HCT116 (cell line): ENCODE results near the gene RAB36. TPM values are rescaled to one million over a fixed set of nuclear protein-coding genes. Genes with fewer than 3 reads are reported as not detected.

Experiments
- ATAC-seq: fragments of 200-7000 bp; cut with Tn5 transposase; 2 replicates; pipeline ENCODE4 v1.9.1; 2020; ENCODE audit warnings: mild to moderate bottlenecking, moderate library complexity
- BruUV-seq: library from RNA; stranded (reverse); fragments of 400-500 nt; replicated peaks from 2 replicates; lab custom pipeline; 2021; lab: Mats Ljungman, UMichigan
- CTCF ChIA-PET: fragments of 300-600 bp; sonication (Branson Sonifier 250); formaldehyde crosslinking; loops from one replicate; lab custom pipeline; 2021; ENCODE audit warnings: antibody characterized with exemption; lab: Charles Lee
- POLR2A ChIA-PET: fragments of 300-600, 350-600 bp; sonication (Branson Sonifier 250); formaldehyde crosslinking; loops from one replicate; lab custom pipeline; 2021; ENCODE audit warnings: antibody characterized with exemption; lab: Charles Lee
- RAD21 ChIA-PET, 2 experiments: fragments of 300-600 bp; sonication (Branson Sonifier 250); formaldehyde crosslinking; loops; one replicate each; lab custom pipeline; 2023; ENCODE audit warnings: low total read pairs in 2 of 2; ENCODE audit not compliant: uncharacterized antibody in 2 of 2, unreplicated experiment in 2 of 2, low non-redundant PET in 1 of 2; lab: Charles Lee
- DNase-seq: peaks from one replicate; pipeline ENCODE4 v3.0.0-alpha.2; 2010; ENCODE audit warnings: low read depth, low spot score
- H2AFZ ChIP-seq: fragments of 200-600 bp; shearing (Covaris generic), sonication (generic); 2 replicates; pipeline ENCODE4 v1.6.1; 2017; ENCODE audit warnings: low read depth, mixed run types, mixed read lengths, antibody characterized with exemption, low read length; ENCODE audit not compliant: poor library complexity, severe bottlenecking
- H3K27ac ChIP-seq: 2 replicates; pipeline ENCODE4 v1.5.1; 2012; ENCODE audit warnings: low read depth, low read length
- H3K27me3 ChIP-seq: fragments of 200-600 bp; sonication (generic); 2 replicates; pipeline ENCODE4 v1.6.1; 2016; ENCODE audit warnings: mixed run types, low read length, mixed read lengths; ENCODE audit not compliant: insufficient read depth
- H3K36me3 ChIP-seq, 2 experiments: fragments of 200-500 bp in 1 of 2; fragments of 200-600 bp in 1 of 2; sonication (Bioruptor generic) in 1 of 2; sonication (generic) in 1 of 2; 2 replicates each; pipeline versions ENCODE4 v1.5.1 to v1.6.1; 2014 to 2016; ENCODE audit warnings: low read length in 2 of 2, inconsistent platforms in 1 of 2, mixed read lengths in 1 of 2, mixed run types in 1 of 2; ENCODE audit not compliant: insufficient read depth in 2 of 2, control insufficient read depth in 1 of 2
- H3K4me1 ChIP-seq, 2 experiments: fragments of 200-600 bp in 1 of 2; sonication (generic) in 1 of 2; 2 replicates each; pipeline versions ENCODE4 v1.5.1 to v1.6.1; 2012 to 2017; ENCODE audit warnings: low read length in 2 of 2, inconsistent platforms in 1 of 2, mild to moderate bottlenecking in 1 of 2, mixed read lengths in 1 of 2, mixed run types in 1 of 2, moderate library complexity in 1 of 2; ENCODE audit not compliant: insufficient read depth in 2 of 2, control insufficient read depth in 1 of 2
- H3K4me2 ChIP-seq: fragments of 200-600 bp; sonication (generic); 2 replicates; pipeline ENCODE4 v1.6.1; 2017; ENCODE audit warnings: mixed run types, low read length, mixed read lengths
- H3K4me3 ChIP-seq, 2 experiments: fragments of 200-600 bp in 1 of 2; sonication (generic) in 1 of 2; replicated peaks in 1 of 2; 2 replicates each; pipeline ENCODE4 v1.5.1; 2011 to 2016; ENCODE audit warnings: low read length in 2 of 2, control low read depth in 1 of 2, low read depth in 1 of 2, mild to moderate bottlenecking in 1 of 2, mixed read lengths in 1 of 2, mixed run types in 1 of 2
- H3K79me2 ChIP-seq: fragments of 200-600 bp; sonication (generic); 2 replicates; pipeline ENCODE4 v1.6.1; 2017; ENCODE audit warnings: mild to moderate bottlenecking, mixed run types, low read length, moderate library complexity, mixed read lengths; ENCODE audit not compliant: insufficient read depth
- H3K9ac ChIP-seq: fragments of 200-600 bp; sonication (generic); 2 replicates; pipeline ENCODE4 v1.6.1; 2016; ENCODE audit warnings: low read length, mixed read lengths
- H3K9me2 ChIP-seq: fragments of 200-600 bp; sonication (generic), shearing (Covaris generic); 2 replicates; pipeline ENCODE4 v1.6.1; 2017; ENCODE audit warnings: mixed run types, mild to moderate bottlenecking, moderate library complexity; ENCODE audit not compliant: insufficient read depth
- H3K9me3 ChIP-seq, 2 experiments: fragments of 200-500 bp in 1 of 2; fragments of 200-600 bp in 1 of 2; sonication (Bioruptor generic) in 1 of 2; sonication (generic) in 1 of 2; 2 replicates each; pipeline ENCODE4 v1.6.1; 2014 to 2017; ENCODE audit warnings: low read length in 2 of 2, mixed read lengths in 2 of 2, inconsistent platforms in 1 of 2, low read depth in 1 of 2, mild to moderate bottlenecking in 1 of 2, mixed run types in 1 of 2, moderate library complexity in 1 of 2; ENCODE audit not compliant: control insufficient read depth in 1 of 2, insufficient read depth in 1 of 2
- H4K20me1 ChIP-seq: fragments of 200-600 bp; sonication (generic), shearing (Covaris generic); 2 replicates; pipeline ENCODE4 v1.6.1; 2017; ENCODE audit warnings: mixed run types, mild to moderate bottlenecking, moderate library complexity; ENCODE audit not compliant: insufficient read depth
- CBX3 ChIP-seq: IDR thresholded peaks from 2 replicates; pipeline ENCODE4 v1.6.1; 2012; ENCODE audit warnings: low read depth
- CEBPB ChIP-seq: IDR thresholded peaks from 2 replicates; pipeline ENCODE4 v1.6.1; 2012; ENCODE audit warnings: low read depth
- EGR1 ChIP-seq: IDR thresholded peaks from 2 replicates; pipeline ENCODE4 v1.6.1; 2012; ENCODE audit warnings: low read depth
- ELF1 ChIP-seq: IDR thresholded peaks from 2 replicates; pipeline ENCODE4 v1.6.1; 2012; ENCODE audit warnings: low read depth, borderline replicate concordance
- EZH2 ChIP-seq: fragments of 200-600 bp; sonication (generic); IDR thresholded peaks from 2 replicates; pipeline ENCODE4 v1.6.1; 2017; ENCODE audit warnings: antibody characterized with exemption, mixed run types
- EZH2phosphoT487 ChIP-seq: fragments of 200-600 bp; IDR thresholded peaks from 2 replicates; pipeline ENCODE4 v1.6.1; 2018; ENCODE audit warnings: antibody characterized with exemption, borderline replicate concordance
- FOSL1 ChIP-seq: IDR thresholded peaks from 2 replicates; pipeline ENCODE4 v1.6.1; 2012; ENCODE audit warnings: low read depth
- POLR2A ChIP-seq: IDR thresholded peaks from 2 replicates; pipeline ENCODE4 v1.7.0; 2011; ENCODE audit warnings: borderline replicate concordance; ENCODE audit not compliant: insufficient read depth, insufficient read length; ENCODE audit errors: extremely low read depth
- POLR2AphosphoS5 ChIP-seq: IDR thresholded peaks from 2 replicates; pipeline ENCODE4 v1.6.1; 2011; ENCODE audit warnings: mild to moderate bottlenecking, low read depth, low read length, moderate library complexity
- SIN3A ChIP-seq: IDR thresholded peaks from 2 replicates; pipeline ENCODE4 v1.6.1; 2012; ENCODE audit warnings: low read depth
- SRF ChIP-seq: IDR thresholded peaks from 2 replicates; pipeline ENCODE4 v1.6.1; 2012; ENCODE audit warnings: low read depth
- TCF7L2 ChIP-seq: IDR thresholded peaks from 2 replicates; pipeline ENCODE4 v1.7.0; 2011; ENCODE audit warnings: borderline replicate concordance, inconsistent platforms; ENCODE audit not compliant: insufficient read depth, insufficient read length; ENCODE audit errors: extremely low read depth
- YY1 ChIP-seq: IDR thresholded peaks from 2 replicates; pipeline ENCODE4 v1.6.1; 2011; ENCODE audit warnings: low read length, low read depth, moderate library complexity, mild to moderate bottlenecking; ENCODE audit not compliant: insufficient replicate concordance; ENCODE audit errors: extremely low read depth
- ZFX ChIP-seq: fragments of 450-650 bp; IDR thresholded peaks from 2 replicates; pipeline ENCODE4 v1.6.1; 2017
- intact Hi-C: fragments of 100-400 bp; cut with micrococcal nuclease; formaldehyde crosslinking; loops from 2 replicates; pipeline ENCODE4 v1.10.0; 2022
- total RNA-seq: library from RNA; stranded (reverse); gene quantifications from one replicate; pipeline ENCODE4 v1.2.1, GENCODE V29; 2021; ENCODE audit not compliant: unreplicated experiment
- TF ChIP-seq, protein P1 (sequence below), 3 experiments: fragments of 200-600 bp in 1 of 3; sonication (generic) in 1 of 3; IDR thresholded peaks in 2 of 3; conservative IDR thresholded peaks in 1 of 3; 2 replicates each; pipeline ENCODE4 v1.5.1; 2012 to 2017; ENCODE audit warnings: low read depth in 2 of 3, low read length in 2 of 3, antibody characterized with exemption in 1 of 3, borderline replicate concordance in 1 of 3, control low read depth in 1 of 3, mild to moderate bottlenecking in 1 of 3, mixed read lengths in 1 of 3, mixed run types in 1 of 3, moderate library complexity in 1 of 3; ENCODE audit not compliant: insufficient read depth in 1 of 3
- TF ChIP-seq, protein P2 (sequence below): IDR thresholded peaks from 2 replicates; pipeline ENCODE4 v1.6.1; 2012

Gene RAB36
- total RNA-seq, 1 experiment from 2014 or later = 6.1 TPM

DNA sequence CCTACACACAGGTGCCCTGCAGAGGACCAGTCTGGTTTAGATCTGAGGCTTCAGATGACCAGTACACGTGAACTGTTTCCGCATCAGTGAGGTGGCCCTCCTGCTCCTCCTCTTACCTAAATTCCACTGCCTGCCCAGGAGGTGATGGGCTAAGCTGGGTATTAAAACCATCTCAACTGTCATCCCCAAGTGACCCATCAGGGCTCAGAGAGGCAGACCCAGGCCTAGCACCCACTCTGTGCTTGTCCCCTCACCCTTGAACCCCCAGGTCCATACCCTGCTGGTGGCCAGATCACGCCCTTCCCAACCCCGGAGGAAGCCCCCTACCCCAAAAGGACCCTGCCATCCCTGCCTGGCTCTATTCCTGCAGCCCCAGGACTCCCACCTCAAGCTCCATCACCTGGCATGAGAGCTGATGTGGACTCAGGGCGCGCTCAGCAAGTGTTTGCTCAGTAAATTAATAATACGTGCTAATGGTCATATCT lies 24.8 kb upstream of the RAB36 start:
- TF ChIP-seq YY1 (no peak), EZH2phosphoT487 (no peak), FOSL1 (no peak), EZH2 (no peak), ELF1 (no peak), POLR2AphosphoS5 (no peak), ZFX (no peak), SIN3A (no peak), EGR1 (no peak), SRF (no peak), CEBPB (no peak), TCF7L2 (no peak), CBX3 (no peak), POLR2A (no peak)
- TF ChIP-seq, protein P1, sequence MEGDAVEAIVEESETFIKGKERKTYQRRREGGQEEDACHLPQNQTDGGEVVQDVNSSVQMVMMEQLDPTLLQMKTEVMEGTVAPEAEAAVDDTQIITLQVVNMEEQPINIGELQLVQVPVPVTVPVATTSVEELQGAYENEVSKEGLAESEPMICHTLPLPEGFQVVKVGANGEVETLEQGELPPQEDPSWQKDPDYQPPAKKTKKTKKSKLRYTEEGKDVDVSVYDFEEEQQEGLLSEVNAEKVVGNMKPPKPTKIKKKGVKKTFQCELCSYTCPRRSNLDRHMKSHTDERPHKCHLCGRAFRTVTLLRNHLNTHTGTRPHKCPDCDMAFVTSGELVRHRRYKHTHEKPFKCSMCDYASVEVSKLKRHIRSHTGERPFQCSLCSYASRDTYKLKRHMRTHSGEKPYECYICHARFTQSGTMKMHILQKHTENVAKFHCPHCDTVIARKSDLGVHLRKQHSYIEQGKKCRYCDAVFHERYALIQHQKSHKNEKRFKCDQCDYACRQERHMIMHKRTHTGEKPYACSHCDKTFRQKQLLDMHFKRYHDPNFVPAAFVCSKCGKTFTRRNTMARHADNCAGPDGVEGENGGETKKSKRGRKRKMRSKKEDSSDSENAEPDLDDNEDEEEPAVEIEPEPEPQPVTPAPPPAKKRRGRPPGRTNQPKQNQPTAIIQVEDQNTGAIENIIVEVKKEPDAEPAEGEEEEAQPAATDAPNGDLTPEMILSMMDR (IDR thresholded peaks at IDR 0.05 in 2 of 3, conservative IDR thresholded peaks at IDR 0.05 in 1 of 3; ENCODE audit: borderline replicate concordance in 1 of 3, insufficient read depth in 1 of 3, low read depth in 2 of 3, low read length in 2 of 3) = no peak
- TF ChIP-seq, protein P2, sequence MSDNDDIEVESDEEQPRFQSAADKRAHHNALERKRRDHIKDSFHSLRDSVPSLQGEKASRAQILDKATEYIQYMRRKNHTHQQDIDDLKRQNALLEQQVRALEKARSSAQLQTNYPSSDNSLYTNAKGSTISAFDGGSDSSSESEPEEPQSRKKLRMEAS = no peak
- TF ChIP-seq, all 23 proteins: peak for 0
- Histone ChIP-seq H3K27me3 (no peaks in the 10 kb centered on the region), H3K36me3 (no peaks in the 10 kb centered on the region), H3K4me3 (no peak overlapping the region), H3K9me3 (no peaks in the 10 kb centered on the region), H3K4me2 (no peak overlapping the region), H3K27ac (no peak overlapping the region), H3K4me1 (no peaks in the 10 kb centered on the region), H3K9me2 (no peaks in the 10 kb centered on the region), H3K79me2 (no peaks in the 10 kb centered on the region), H3K9ac (no peak overlapping the region), H4K20me1 (no peaks in the 10 kb centered on the region), H2AFZ (no peak overlapping the region)
- DNase-seq (no peak), ATAC-seq (no peak)
- CTCF ChIA-PET = no interaction called here
- intact Hi-C loops = no loop called here
- BruUV-seq = no TSS peak
- RAD21 ChIA-PET = no interaction called here
- POLR2A ChIA-PET = no interaction called here
